Panc1 (cell line): ENCODE measurements around the gene ADAM10. TPM values are rescaled to one million over a fixed set of nuclear protein-coding genes. Genes with fewer than 3 reads are reported as not detected.

Source experiments
- ATAC-seq: fragments of 200-7000 bp; cut with Tn5 transposase; 2 replicates; pipeline ENCODE4 v1.9.1; 2020; ENCODE audit warnings: mild to moderate bottlenecking, moderate library complexity
- BruUV-seq: library from RNA; stranded (reverse); fragments of 400-500 nt; replicated peaks from 2 replicates; lab custom pipeline; 2021; lab: Mats Ljungman, UMichigan
- CTCF ChIA-PET: fragments of 300-600 bp; sonication (Branson Sonifier 250); formaldehyde crosslinking; loops from one replicate; lab custom pipeline; 2022; ENCODE audit warnings: antibody characterized with exemption; lab: Charles Lee
- POLR2A ChIA-PET: fragments of 300-600 bp; sonication (Branson Sonifier 250); formaldehyde crosslinking; loops from one replicate; lab custom pipeline; 2022; ENCODE audit warnings: antibody characterized with exemption; lab: Charles Lee
- DNase-seq: peaks from one replicate; pipeline ENCODE4 v3.0.0-alpha.2; 2010; ENCODE audit warnings: low read depth, low spot score
- H3K27ac ChIP-seq: 2 replicates; pipeline ENCODE4 v1.5.1; 2011; ENCODE audit warnings: mild to moderate bottlenecking, low read length, inconsistent platforms
- H3K27me3 ChIP-seq: fragments of 200-500 bp; sonication (Bioruptor generic); 2 replicates; pipeline ENCODE4 v1.6.0; 2014; ENCODE audit warnings: low read length, inconsistent platforms; ENCODE audit not compliant: control insufficient read depth, insufficient read depth
- H3K36me3 ChIP-seq: fragments of 200-500 bp; sonication (Bioruptor generic); 2 replicates; pipeline ENCODE4 v1.5.1; 2014; ENCODE audit warnings: inconsistent platforms, mild to moderate bottlenecking, low read length, moderate library complexity; ENCODE audit not compliant: control insufficient read depth, insufficient read depth
- H3K4me1 ChIP-seq: 2 replicates; pipeline ENCODE4 v1.5.1; 2011; ENCODE audit warnings: inconsistent platforms, mild to moderate bottlenecking, low read length, moderate library complexity; ENCODE audit not compliant: control insufficient read depth, insufficient read depth
- H3K4me3 ChIP-seq, 2 experiments: 2 replicates each; pipeline ENCODE4 v1.5.1; 2011 to 2012; ENCODE audit warnings: low read depth in 2 of 2, low read length in 2 of 2, mild to moderate bottlenecking in 2 of 2, inconsistent platforms in 1 of 2, moderate library complexity in 1 of 2
- H3K9me3 ChIP-seq: fragments of 200-500 bp; sonication (Bioruptor generic); 2 replicates; pipeline ENCODE4 v1.5.1; 2014; ENCODE audit warnings: low read depth, mild to moderate bottlenecking, inconsistent platforms, low read length, moderate library complexity; ENCODE audit not compliant: control insufficient read depth, insufficient read depth
- CTCF ChIP-seq: fragments of 450-650 bp; IDR thresholded peaks from 2 replicates; pipeline ENCODE4 v1.5.1; 2017; ENCODE audit warnings: mild to moderate bottlenecking
- POLR2AphosphoS5 ChIP-seq: IDR thresholded peaks from 2 replicates; pipeline ENCODE4 v1.6.1; 2012; ENCODE audit warnings: mild to moderate bottlenecking, low read depth, low read length, moderate library complexity
- REST ChIP-seq, 2 experiments: IDR thresholded peaks; 2 replicates each; pipeline ENCODE4 v1.6.1; 2011 to 2012; ENCODE audit warnings: low read depth in 2 of 2, control low read depth in 1 of 2, low read length in 1 of 2, mild to moderate bottlenecking in 1 of 2, moderate library complexity in 1 of 2; ENCODE audit not compliant: insufficient read depth in 1 of 2
- SIN3A ChIP-seq: IDR thresholded peaks from 2 replicates; pipeline ENCODE4 v1.6.1; 2012; ENCODE audit warnings: low read depth, mild to moderate bottlenecking, low read length, moderate library complexity, borderline replicate concordance; ENCODE audit not compliant: insufficient read depth
- TCF7L2 ChIP-seq: IDR thresholded peaks from 2 replicates; pipeline ENCODE4 v1.6.1; 2011; ENCODE audit warnings: mild to moderate bottlenecking, low read depth, low read length, inconsistent platforms
- in situ Hi-C: cut with HindIII; loops from 2 replicates; pipeline ENCODE4 v1.10.0; 2016; ENCODE audit warnings: low sequenced_read_pairs, low pct_unique_long_range_greater_than_20kb
- intact Hi-C: fragments of 100-400 bp; cut with micrococcal nuclease; formaldehyde crosslinking; loops from one replicate; pipeline ENCODE4 v1.10.0; 2022; ENCODE audit not compliant: unreplicated experiment
- total RNA-seq: library from RNA; stranded (reverse); gene quantifications from one replicate; pipeline ENCODE4 v1.2.1, GENCODE V29; 2021; ENCODE audit not compliant: unreplicated experiment

Gene ADAM10
- total RNA-seq, 1 experiment from 2014 or later, result 176 TPM

GRCh38 chr15:58788056-58788710, 38.7 kb upstream of the ADAM10 start:
- H3K27me3 ChIP-seq, result no peaks in the 10 kb centered on the region
- intact Hi-C loops, result no loop called here
- ATAC-seq, result no peak
- in situ Hi-C loops, result no loop called here
- DNase-seq, result no peak
- CTCF ChIA-PET, result no interaction called here
- no peaks in the 10 kb centered on the region for H3K36me3 ChIP-seq
- H3K27ac ChIP-seq, result no peak overlapping the region
- no peaks in the 10 kb centered on the region for H3K9me3 ChIP-seq
- TF ChIP-seq SIN3A (no peak), POLR2AphosphoS5 (no peak), CTCF (no peak), REST (IDR thresholded peaks at IDR 0.05; ENCODE audit: insufficient read depth in 1 of 2, low read depth in 2 of 2, low read length in 1 of 2) (no peak), TCF7L2 (no peak)
- POLR2A ChIA-PET, result no interaction called here
- no peak overlapping the region for H3K4me3 ChIP-seq
- H3K4me1 ChIP-seq, result no peaks in the 10 kb centered on the region
- BruUV-seq, result no TSS peak

GRCh38 chr15:58785355-58785754, 35.8 kb upstream of the ADAM10 start:
- intact Hi-C loops, result no loop called here
- DNase-seq (no peak), ATAC-seq (no peak)
- TF ChIP-seq CTCF, result no peak
- no peak for TF ChIP-seq POLR2AphosphoS5
- no peak for TF ChIP-seq TCF7L2
- no peak for TF ChIP-seq REST (IDR thresholded peaks at IDR 0.05; ENCODE audit: insufficient read depth in 1 of 2, low read depth in 2 of 2, low read length in 1 of 2)
- TF ChIP-seq SIN3A, result no peak
- ChIA-PET CTCF (no interaction called here), POLR2A (no interaction called here)
- no peak overlapping the region for H3K4me3 ChIP-seq
- H3K4me1 ChIP-seq, result no peaks in the 10 kb centered on the region
- H3K9me3 ChIP-seq, result no peaks in the 10 kb centered on the region
- H3K27me3 ChIP-seq, result no peaks in the 10 kb centered on the region
- H3K27ac ChIP-seq, result no peak overlapping the region
- no TSS peak for BruUV-seq
- in situ Hi-C loops, result no loop called here
- H3K36me3 ChIP-seq, result no peaks in the 10 kb centered on the region
